ENCODE data around the gene PDE4D.

DNA sequence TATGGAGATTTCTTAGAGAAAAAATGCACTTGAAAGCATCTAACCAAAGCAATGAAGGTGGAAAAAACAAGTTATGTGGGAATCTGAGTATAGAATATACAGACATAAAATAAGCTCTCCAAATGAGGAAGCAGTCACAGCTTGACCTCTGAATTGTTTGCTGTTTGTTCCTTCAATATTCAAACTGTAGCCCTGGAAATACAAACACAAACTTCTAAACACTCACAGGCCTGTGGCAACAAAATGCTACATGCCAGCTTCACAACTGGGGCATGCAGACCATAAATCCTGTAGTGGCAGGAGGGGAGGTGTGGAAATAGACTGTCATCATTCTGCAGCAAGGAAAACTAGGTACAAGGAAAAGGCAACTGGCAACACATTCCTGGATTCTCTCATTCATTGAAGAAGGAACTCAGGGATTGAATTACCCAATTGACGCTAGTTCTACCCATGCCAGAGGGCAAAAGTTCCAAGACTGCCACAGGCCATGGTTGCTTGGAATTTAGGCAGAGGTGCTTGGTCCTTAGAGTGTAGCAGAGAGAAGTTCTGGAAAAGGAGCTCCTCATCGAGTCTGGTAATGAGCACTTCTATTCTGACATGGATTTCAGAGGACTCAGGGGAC lies 349.6 kb downstream of the PDE4D start:
- TF ChIP-seq, protein P1, sequence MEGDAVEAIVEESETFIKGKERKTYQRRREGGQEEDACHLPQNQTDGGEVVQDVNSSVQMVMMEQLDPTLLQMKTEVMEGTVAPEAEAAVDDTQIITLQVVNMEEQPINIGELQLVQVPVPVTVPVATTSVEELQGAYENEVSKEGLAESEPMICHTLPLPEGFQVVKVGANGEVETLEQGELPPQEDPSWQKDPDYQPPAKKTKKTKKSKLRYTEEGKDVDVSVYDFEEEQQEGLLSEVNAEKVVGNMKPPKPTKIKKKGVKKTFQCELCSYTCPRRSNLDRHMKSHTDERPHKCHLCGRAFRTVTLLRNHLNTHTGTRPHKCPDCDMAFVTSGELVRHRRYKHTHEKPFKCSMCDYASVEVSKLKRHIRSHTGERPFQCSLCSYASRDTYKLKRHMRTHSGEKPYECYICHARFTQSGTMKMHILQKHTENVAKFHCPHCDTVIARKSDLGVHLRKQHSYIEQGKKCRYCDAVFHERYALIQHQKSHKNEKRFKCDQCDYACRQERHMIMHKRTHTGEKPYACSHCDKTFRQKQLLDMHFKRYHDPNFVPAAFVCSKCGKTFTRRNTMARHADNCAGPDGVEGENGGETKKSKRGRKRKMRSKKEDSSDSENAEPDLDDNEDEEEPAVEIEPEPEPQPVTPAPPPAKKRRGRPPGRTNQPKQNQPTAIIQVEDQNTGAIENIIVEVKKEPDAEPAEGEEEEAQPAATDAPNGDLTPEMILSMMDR (IDR thresholded peaks at IDR 0.05) = no peak
- TF ChIP-seq EZH2 (IDR thresholded peaks at IDR 0.05; ENCODE audit: borderline replicate concordance, insufficient read depth, low read depth, low read length, poor library complexity, severe bottlenecking) = no peak
